HG03558 (cell line): Measurements from ENCODE around the gene TFAP2E.

Source experiments
- ATAC-seq: cut with Tn5 transposase; IDR thresholded peaks from one replicate; pipeline ENCODE4 v1.9.1; 2021; ENCODE audit warnings: moderate number of reproducible peaks; ENCODE audit not compliant: unreplicated experiment; ENCODE audit errors: extremely low read depth

TFAP2E gene

GRCh38 chr1:35591211-35591610 lies 18.1 kb downstream of the TFAP2E start:
- no peak for ATAC-seq

DNA sequence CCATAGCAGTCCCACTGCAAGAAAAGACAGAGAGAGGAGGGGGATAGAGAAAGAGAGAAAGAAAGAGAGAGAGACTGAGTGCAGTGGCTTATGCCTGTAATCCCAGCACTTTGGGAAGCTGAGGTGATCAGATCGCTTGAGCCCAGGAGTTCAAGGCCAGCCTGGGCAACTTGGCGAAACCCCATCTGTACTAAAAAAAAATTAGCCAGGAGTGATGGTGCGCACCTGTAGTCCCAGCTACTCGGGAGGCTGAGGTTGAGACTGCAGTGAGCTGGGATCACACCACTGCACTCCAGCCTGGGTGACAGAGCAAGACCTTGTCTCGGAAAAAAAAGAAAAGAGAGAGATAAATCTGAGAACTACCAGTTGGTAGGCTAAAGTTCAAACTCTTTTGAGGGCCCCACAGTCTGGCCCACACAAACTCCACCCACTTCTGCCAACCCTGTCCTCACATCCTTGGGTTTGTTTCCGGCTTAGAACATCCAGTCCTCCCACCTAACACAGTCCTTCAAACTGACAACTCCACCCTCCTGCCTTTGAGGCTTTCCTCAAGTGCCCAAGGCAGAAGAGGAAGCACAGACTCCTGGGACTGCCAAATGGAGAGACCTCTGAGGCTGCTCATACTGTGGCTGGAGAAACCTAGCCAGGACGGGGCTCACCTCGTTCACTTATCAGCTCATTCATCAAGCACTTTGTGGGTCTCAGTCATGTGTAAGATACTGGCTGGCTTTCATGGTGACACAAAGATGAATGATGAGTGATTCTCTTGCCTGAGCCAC lies 20.1 kb downstream of the TFAP2E start:
- ATAC-seq = no peak

GRCh38 chr1:35594005-35594760 lies 21.1 kb downstream of the TFAP2E start:
- no peak for ATAC-seq

- no peak for ATAC-seq
Observed at GRCh38 chr1:35595684-35596083, 22.6 kb downstream of the TFAP2E start.

- ATAC-seq = no peak
Observed at GRCh38 chr1:35597870-35598269, 24.8 kb downstream of the TFAP2E start.

- no peak for ATAC-seq
Observed at GRCh38 chr1:35598895-35599294, 25.8 kb downstream of the TFAP2E start.

GRCh38 chr1:35599411-35599810 lies 26.3 kb downstream of the TFAP2E start:
- no peak for ATAC-seq

- no peak for ATAC-seq
Observed at GRCh38 chr1:35600593-35600992, 27.5 kb downstream of the TFAP2E start.

DNA sequence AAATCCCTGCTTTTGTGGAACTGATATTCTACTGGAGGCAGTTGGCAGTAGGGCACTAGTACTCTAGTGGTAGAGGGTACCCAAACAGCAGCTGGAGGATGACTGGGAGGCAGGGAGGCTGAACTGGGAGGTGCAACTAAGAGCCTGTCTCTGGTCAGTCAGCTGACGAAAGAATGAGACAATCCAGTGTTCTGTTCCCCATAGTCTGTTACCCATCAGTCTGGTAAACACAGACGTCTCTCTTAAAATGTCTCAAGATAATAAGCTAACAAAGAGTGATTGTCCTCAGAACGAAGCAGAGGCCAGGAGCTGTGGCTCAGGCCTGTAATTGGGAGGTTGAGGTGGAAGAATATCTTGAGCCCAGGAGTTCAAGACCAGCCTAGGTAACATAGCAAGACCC lies 30.4 kb downstream of the TFAP2E start:
- no peak for ATAC-seq

DNA sequence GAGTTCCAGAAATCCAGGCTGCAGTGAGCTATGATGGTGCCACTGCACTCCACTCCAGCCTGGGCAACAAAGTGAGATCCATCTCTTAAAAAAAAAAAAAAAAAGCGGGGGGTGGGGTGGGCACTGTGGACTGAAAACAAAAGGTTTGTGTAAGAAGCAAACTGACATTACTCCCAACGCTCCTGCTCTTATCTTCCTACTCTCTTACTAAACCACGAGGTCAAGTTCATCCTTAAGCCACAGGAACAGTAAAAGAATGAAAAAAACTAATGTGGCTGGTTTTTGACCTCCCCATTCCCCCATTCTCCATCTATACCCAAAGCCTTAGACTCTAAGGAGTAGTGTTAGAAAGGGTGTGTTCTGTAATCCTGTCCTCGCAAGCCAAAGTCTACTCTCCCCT lies 30.8 kb downstream of the TFAP2E start:
- ATAC-seq = no peak

DNA sequence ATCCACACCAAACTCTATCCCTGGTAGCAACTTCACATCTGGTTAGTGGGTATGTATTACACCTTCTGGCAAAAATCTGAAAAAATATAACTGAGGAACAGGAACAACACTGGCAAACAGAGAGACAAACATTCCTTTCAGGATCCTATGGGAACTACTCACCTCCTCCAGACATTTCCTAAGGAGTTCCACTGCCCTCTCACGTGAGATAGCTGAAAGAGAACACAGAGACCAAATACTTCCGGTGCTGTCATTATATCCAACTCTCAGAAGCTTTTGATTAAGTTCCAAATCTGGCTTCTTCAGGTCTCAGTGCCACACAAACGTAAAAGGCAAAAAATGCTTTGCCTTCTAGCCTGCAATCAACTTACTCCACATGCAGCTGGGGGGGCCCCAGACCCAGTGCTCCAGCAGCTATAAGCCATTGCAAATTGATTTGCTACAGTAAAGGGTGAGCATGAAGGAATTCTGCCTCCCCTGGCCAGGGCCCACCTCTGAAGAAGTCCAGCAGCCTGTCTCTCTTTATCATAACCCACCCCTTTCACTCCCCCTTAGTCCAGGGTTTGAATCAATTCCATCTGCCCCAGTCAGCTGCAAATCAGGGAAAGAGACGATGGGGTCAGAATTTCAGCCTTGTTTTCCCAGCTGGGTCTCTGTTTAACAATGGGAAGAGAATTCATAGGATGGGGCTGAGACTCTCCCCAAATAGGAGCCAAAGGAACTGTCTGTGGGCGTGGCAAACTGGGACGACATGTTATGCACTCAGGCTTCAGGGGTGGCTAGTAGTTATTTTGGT lies 32.2 kb downstream of the TFAP2E start:
- ATAC-seq = no peak

DNA sequence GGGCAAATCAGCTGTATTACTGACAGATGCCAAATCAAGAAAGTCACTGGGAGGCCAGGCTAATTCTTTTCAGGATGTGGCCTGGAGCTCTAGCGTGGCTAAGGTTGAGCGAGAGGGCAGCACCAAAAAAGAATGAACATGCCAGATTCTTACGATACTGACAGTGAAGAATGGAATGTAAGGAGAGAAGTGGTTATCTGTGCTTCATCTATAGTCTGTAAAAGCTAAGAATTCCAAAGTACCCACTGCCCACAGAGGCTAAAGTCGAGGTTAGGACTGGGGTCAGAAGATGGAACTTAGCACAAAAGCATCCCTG lies 32.7 kb downstream of the TFAP2E start:
- ATAC-seq = no peak

DNA sequence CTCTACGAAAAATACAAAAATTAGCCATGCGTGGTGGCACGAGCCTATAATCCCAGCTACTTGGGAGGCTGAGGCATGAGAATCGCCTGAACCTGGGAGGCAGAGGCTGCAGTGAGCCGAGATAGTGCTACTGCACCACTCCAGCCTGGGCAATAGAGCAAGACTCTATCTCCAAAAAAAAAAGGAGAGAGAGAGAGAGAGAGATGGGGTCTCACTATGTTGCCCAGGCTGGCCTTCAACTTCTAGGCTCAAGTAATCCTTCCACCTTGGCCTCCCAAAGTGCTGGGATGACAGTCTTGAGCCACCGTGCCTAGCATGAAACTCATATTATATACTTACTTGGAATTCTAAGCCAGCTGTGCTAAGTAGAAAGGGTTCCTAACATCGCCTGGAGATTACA lies 38.5 kb downstream of the TFAP2E start:
- no peak for ATAC-seq

DNA sequence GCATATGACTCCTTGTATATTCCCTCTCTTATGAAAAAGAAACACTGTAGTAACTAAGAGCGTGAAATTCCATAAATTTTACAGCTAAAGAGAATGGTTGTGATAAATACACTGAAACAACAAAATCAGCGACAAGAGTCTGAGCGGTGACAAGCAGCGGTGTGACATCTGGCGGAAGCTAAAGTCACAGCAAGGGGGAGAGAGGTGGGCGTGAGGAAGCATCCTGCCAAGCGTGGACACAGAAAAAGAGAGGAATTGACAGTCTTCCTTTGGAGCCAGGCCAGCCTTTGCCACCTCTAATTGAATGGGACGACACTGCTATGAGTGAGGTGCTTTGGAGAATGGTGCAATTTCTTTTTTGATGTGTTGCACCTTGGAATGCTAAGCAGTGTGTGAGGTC lies 42.3 kb downstream of the TFAP2E start:
- no peak for ATAC-seq

GRCh38 chr1:35619237-35620121 lies 46.4 kb downstream of the TFAP2E start:
- no peak for ATAC-seq

- ATAC-seq = no peak
Observed at GRCh38 chr1:35622510-35623178, 49.5 kb downstream of the TFAP2E start.

DNA sequence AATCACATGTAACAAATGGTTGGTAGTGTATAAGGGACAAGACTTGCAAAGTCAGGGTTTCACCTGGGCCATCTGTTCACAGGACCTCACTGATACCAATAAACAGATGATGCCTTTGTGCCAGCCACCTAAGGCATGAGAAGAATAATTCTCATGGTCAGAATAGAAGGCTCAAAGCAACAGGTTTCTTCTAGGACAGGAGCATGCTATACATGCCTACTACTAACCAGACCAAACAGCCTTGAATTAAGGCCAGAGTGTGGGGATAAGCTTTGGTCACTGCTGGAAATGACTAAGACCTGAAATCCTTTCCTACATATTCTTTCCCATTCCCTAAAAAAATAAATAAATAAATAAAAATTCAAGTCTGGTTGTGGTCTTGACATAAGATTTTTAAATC lies 50.7 kb downstream of the TFAP2E start:
- ATAC-seq = no peak

DNA sequence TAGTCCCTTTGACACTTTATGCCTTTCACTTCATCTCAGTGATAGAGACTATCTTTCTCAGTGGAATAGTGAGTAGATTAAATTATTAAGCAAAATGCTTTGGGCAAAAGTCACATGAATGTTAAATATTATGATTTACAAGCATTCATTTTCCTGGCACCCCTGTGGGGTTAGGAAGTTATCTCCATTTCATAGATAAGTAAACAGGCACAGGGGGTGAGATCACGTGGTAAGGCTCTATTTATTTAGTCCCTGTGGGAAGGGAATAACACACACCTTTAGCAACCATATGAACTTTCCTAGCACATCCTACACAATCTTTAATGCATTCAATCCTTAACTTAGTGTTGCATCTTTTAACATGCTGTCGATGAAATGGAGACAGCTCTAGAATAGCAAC lies 55.9 kb downstream of the TFAP2E start:
- ATAC-seq = no peak

DNA sequence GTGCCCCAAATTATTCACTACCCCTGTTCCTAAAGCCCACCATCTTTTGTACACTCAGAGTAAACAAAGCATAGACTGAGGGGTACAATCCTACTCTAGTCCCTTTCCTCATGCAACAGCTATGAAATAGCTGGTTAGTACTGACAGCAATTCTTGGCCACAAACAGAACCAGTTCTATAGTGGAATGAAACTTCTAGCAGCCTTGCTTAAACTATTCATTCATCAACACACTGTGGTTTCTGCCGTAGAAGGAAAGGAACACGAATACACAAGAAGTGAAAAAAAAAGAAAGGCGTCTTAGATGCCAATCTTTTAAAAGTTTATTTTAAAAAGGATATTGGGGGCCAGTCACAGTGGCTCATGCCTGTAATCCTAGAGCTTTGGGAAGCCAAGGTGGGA lies 58.3 kb downstream of the TFAP2E start:
- no peak for ATAC-seq

DNA sequence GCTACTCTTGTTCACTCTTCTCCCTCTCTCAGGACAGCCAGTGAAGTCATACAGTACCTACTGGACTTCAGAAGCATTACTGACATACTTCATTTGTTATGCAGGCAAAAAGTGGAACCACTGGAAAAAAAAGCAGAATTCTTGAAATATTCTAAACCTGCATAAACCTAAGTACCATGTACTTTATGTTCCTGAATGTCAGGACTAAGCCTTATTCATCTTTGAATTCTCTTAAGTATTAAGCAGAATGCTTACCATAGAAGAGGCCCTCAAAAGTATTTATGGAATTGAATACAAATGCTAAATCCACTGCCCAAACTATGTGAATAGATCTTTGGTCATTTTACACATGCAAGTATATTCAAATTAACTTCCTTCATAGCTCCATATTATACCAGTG lies 60.4 kb downstream of the TFAP2E start:
- ATAC-seq = no peak
